ENCODE data around the gene PIK3R6.

The PIK3R6 gene

DNA sequence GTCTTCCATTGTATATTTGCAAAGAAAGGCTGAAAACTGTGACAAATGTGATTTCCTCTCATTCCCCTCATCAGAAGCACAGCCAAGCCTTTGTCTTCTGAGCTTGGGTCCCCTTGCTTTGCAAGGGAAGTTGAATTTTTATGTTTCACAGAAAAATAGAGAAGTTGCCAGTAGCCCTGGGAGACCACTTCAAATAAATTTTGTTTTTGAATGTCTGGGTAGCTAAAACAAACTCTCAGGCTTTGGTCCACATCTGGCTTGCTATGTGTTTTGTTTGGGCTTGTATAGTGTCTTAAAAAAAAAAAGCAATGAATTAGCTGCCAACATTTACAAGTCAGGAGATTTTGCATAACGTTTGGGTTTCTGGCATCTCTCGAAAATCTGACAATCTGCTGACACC lies 24.1 kb downstream of the PIK3R6 start:
- H3K27ac ChIP-seq (ENCODE audit: low read depth, low read length), result no peak overlapping the region
- no peak overlapping the region for H3K9ac ChIP-seq (ENCODE audit: low read depth, low read length)

DNA sequence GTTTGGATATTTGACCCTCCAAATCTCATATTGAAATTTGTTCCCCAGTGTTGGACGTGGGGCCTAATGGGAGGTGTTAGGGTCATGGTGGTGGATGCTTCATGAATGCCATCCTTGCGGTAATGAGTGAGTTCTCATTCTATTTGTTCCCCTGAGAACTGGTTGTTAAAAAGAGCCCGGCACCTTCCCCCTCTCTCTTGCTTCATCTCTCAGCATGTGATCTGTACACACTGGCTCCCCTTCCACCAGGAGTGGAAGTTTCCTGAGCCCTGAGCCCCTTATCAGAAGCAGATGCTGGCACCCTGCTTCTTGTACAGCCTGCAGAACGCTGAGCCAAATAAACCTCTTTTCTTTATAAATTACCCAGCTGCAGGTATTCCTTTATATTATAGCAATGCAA lies 25.6 kb downstream of the PIK3R6 start:
- H3K27me3 ChIP-seq (ENCODE audit: control insufficient read depth, insufficient read depth, low read length), result no peaks in the 10 kb centered on the region
- H3K27ac ChIP-seq (ENCODE audit: low read depth, low read length), result no peak overlapping the region
- no peak overlapping the region for H3K4me3 ChIP-seq (ENCODE audit: low read depth, low read length)
- no peaks in the 10 kb centered on the region for H3K9me3 ChIP-seq (ENCODE audit: control insufficient read depth, insufficient read depth, low read length)
- no peaks in the 10 kb centered on the region; the same call in 1 of the 2 replicates for H3K4me1 ChIP-seq (ENCODE audit: control insufficient read depth, insufficient read depth, low read length)
- no peaks in the 10 kb centered on the region for H3K36me3 ChIP-seq (ENCODE audit: control insufficient read depth, insufficient read depth, low read length)
- H3K9ac ChIP-seq (ENCODE audit: low read depth, low read length), result no peak overlapping the region

More for the DNA sequence above, 24.1 kb downstream of the PIK3R6 start:
- no peaks in the 10 kb centered on the region for H3K36me3 ChIP-seq (ENCODE audit: control insufficient read depth, insufficient read depth, low read length)
- no peaks in the 10 kb centered on the region; the same call in 1 of the 2 replicates for H3K4me1 ChIP-seq (ENCODE audit: control insufficient read depth, insufficient read depth, low read length)
- H3K27me3 ChIP-seq (ENCODE audit: control insufficient read depth, insufficient read depth, low read length), result no peaks in the 10 kb centered on the region
- no peak overlapping the region for H3K4me3 ChIP-seq (ENCODE audit: low read depth, low read length)
- H3K9me3 ChIP-seq (ENCODE audit: control insufficient read depth, insufficient read depth, low read length), result no peaks in the 10 kb centered on the region

DNA sequence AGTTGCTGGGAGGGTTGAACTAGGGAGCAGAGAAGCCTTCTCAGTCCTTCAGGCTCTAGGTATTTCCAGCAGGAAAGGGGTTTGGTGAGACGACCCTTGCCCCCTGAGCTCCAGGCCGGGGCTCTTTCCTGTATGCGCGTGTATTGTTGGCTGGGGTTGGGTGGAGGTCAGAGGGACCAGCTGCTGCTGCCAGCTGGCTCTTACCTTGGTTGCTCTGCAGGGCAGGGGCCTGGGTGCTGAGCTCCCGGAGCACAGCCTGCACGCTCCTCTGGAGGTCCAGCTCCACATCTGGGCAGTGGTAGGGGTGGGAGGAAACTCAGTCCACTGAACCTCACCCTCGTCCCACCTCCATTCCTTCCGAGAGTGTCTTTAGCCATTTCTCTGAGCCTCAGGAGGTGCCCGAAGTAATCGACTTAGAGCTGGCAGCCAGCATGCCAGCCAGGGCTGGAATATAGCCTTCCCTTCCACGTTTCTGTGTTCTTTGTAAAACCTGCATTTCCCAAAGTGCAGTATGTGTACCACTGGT lies 28.0 kb downstream of the PIK3R6 start:
- Histone ChIP-seq H3K9me3 (ENCODE audit: control insufficient read depth, insufficient read depth, low read length) (no peaks in the 10 kb centered on the region), H3K9ac (ENCODE audit: low read depth, low read length) (no peak overlapping the region), H3K27me3 (ENCODE audit: control insufficient read depth, insufficient read depth, low read length) (no peaks in the 10 kb centered on the region), H3K4me3 (ENCODE audit: low read depth, low read length) (no peak overlapping the region), H3K27ac (ENCODE audit: low read depth, low read length) (no peak overlapping the region), H3K4me1 (ENCODE audit: control insufficient read depth, insufficient read depth, low read length) (no peaks in the 10 kb centered on the region), H3K36me3 (ENCODE audit: control insufficient read depth, insufficient read depth, low read length) (no peaks in the 10 kb centered on the region)

DNA sequence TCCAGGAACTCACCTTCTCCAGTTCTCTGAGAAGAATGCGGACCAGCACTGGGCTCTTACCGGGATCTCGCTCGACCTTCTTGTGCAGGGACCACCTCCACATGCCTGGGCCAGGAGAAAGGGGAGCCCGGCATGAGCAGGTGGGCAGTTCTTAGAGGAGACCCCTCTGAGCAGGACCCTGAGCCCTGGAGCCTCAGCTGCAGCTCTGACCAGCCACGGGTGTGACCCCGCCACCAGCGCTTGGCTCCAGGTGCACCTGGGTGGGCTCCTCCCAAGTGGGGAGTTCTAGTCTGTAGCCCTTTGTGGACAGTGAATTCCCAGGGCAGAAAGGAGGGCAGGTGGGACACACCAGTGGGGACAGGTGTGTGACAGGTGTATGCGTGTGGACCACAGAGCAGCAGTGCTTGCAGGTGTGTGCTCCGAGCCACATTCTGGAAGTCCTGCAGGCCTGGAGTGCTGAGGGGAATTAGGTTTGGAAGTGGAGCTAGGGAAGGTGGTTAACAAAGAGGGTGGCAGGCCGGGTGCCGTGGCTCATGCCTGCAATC lies 28.9 kb downstream of the PIK3R6 start:
- Histone ChIP-seq H3K27ac (ENCODE audit: low read depth, low read length) (no peak overlapping the region), H3K4me1 (ENCODE audit: control insufficient read depth, insufficient read depth, low read length) (no peaks in the 10 kb centered on the region), H3K27me3 (ENCODE audit: control insufficient read depth, insufficient read depth, low read length) (no peaks in the 10 kb centered on the region), H3K9me3 (ENCODE audit: control insufficient read depth, insufficient read depth, low read length) (no peaks in the 10 kb centered on the region), H3K4me3 (ENCODE audit: low read depth, low read length) (no peak overlapping the region), H3K9ac (ENCODE audit: low read depth, low read length) (no peak overlapping the region), H3K36me3 (ENCODE audit: control insufficient read depth, insufficient read depth, low read length) (no peaks in the 10 kb centered on the region)

DNA sequence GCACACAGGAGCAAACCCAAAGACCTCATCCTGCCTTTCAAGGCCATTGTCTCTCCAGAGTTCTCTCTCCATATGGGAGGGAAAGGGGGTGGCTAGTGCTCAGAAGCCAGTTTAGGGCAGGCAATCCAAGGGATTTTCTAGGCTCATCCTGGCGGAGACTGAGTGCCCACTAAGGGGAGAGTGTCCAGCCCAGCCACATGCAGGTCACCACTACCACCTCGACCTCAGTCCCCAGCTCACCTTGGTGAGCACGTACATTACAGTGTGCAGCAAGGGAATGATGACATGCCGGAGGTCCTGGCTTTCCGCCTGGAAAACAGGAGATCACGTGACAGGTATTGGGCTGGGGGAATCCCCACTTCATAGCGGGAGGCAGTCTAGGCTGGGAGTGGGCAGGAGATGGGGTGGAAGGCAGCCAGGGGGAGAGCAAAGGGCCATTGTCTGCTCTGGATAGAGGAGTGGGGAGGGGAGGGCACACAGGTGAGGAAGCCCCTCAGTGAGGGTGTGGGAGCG lies 29.9 kb downstream of the PIK3R6 start:
- H3K4me3 ChIP-seq (ENCODE audit: low read depth, low read length), result no peak overlapping the region
- no peaks in the 10 kb centered on the region for H3K4me1 ChIP-seq (ENCODE audit: control insufficient read depth, insufficient read depth, low read length)
- H3K9ac ChIP-seq (ENCODE audit: low read depth, low read length), result no peak overlapping the region
- no peaks in the 10 kb centered on the region for H3K9me3 ChIP-seq (ENCODE audit: control insufficient read depth, insufficient read depth, low read length)
- no peak overlapping the region for H3K27ac ChIP-seq (ENCODE audit: low read depth, low read length)
- H3K36me3 ChIP-seq (ENCODE audit: control insufficient read depth, insufficient read depth, low read length), result no peaks in the 10 kb centered on the region
- H3K27me3 ChIP-seq (ENCODE audit: control insufficient read depth, insufficient read depth, low read length), result no peaks in the 10 kb centered on the region

DNA sequence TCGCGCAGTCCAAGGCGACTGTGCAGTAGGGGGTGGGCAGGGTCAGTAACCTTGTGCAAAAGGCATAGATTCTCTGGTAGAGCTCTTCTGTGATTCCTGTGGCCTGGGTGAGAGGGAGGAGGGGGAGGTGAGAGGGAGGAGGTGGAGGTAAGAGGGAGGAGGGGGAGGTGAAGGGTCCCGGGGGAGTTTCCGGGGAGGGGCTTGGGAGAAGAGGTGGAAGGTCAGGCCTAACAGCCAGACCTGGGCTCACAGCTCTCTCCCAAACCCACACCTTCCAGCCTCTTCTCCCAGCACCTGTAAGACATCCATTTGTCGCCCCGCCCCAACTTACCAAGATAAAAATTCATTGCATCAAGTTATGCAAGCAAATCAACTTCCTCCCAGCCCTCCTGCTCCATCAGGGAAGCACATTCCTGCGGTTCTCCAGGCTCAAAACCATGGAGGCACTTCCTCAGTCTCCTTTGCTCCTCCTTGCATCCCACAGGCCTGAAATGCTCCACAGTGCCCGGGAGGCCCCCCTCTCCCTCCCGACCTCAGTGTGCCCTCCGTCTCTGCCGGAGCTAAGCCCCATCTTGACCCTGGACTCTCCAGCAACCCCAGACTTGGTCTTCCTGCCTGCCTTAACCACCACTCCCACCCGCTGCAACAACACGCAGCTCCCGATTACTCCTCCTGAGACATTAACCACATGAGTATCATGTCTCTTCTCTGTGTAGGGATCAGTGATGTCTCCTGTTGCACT lies 30.5 kb downstream of the PIK3R6 start:
- Histone ChIP-seq H3K27ac (ENCODE audit: low read depth, low read length) (no peak overlapping the region), H3K4me3 (ENCODE audit: low read depth, low read length) (no peak overlapping the region), H3K4me1 (ENCODE audit: control insufficient read depth, insufficient read depth, low read length) (no peaks in the 10 kb centered on the region), H3K27me3 (ENCODE audit: control insufficient read depth, insufficient read depth, low read length) (no peaks in the 10 kb centered on the region), H3K9ac (ENCODE audit: low read depth, low read length) (no peak overlapping the region), H3K9me3 (ENCODE audit: control insufficient read depth, insufficient read depth, low read length) (no peaks in the 10 kb centered on the region), H3K36me3 (ENCODE audit: control insufficient read depth, insufficient read depth, low read length) (no peaks in the 10 kb centered on the region)

DNA sequence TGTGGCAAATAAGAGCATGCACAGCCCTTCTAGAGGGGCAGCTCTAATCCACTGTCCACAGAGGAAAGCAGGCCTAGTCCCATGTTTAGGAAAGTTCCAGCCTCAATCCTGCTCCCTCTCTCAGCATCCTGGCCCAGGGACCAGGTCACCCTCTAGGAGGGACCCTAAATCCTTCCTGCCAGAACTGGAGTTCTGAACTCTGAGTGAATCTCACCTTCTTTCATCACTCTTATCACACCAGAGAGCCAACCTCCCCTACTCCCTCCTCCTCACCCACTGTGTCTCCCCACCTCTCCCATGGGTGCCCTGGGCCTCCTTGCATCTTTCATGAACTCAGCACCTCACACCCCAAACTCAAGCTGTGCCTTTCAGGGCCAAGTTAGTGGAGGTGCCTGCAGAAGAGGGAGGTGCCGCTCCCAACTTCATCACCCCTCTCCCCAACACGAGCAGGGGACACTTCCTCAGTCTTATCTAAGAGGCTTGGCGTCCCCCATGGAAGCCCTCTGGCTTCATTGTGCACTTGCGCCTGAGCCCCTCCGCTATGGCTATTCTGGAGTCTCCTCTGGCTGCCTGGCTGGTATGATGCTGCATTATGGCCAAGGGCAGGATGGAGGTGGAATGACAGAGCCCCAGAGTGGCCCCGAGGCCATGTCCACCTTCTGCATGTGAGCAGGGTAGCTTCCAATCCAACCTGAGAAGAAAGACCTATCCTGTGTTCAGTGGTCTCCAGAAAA lies 31.7 kb downstream of the PIK3R6 start:
- H3K27me3 ChIP-seq (ENCODE audit: control insufficient read depth, insufficient read depth, low read length), result no peaks in the 10 kb centered on the region
- H3K9me3 ChIP-seq (ENCODE audit: control insufficient read depth, insufficient read depth, low read length), result no peaks in the 10 kb centered on the region
- H3K4me1 ChIP-seq (ENCODE audit: control insufficient read depth, insufficient read depth, low read length), result no peaks in the 10 kb centered on the region
- H3K27ac ChIP-seq (ENCODE audit: low read depth, low read length), result no peak overlapping the region
- no peaks in the 10 kb centered on the region for H3K36me3 ChIP-seq (ENCODE audit: control insufficient read depth, insufficient read depth, low read length)
- H3K9ac ChIP-seq (ENCODE audit: low read depth, low read length), result no peak overlapping the region
- H3K4me3 ChIP-seq (ENCODE audit: low read depth, low read length), result no peak overlapping the region

DNA sequence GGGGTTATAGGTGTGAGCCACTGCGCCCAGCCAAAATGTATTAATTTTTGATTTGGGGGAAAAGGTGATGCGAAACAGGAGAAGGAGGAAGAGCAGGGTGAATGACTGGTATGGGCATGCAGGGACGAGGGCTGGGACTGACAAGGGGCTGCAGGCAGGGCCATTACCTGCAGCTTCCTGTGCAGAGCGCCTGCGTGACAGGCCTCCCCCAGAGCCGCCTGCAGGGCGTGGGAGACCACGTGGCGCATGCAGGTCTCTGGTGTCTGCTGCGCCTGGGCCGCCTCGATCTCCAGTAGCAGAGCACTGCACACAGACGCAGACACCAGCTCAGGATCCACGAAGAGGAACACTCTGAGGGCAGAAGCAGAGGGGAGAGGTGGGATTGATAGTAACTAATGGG lies 32.4 kb downstream of the PIK3R6 start:
- H3K36me3 ChIP-seq (ENCODE audit: control insufficient read depth, insufficient read depth, low read length), result no peaks in the 10 kb centered on the region
- H3K27ac ChIP-seq (ENCODE audit: low read depth, low read length), result no peak overlapping the region
- no peaks in the 10 kb centered on the region for H3K4me1 ChIP-seq (ENCODE audit: control insufficient read depth, insufficient read depth, low read length)
- no peaks in the 10 kb centered on the region for H3K9me3 ChIP-seq (ENCODE audit: control insufficient read depth, insufficient read depth, low read length)
- no peaks in the 10 kb centered on the region for H3K27me3 ChIP-seq (ENCODE audit: control insufficient read depth, insufficient read depth, low read length)
- no peak overlapping the region for H3K4me3 ChIP-seq (ENCODE audit: low read depth, low read length)
- no peak overlapping the region for H3K9ac ChIP-seq (ENCODE audit: low read depth, low read length)

DNA sequence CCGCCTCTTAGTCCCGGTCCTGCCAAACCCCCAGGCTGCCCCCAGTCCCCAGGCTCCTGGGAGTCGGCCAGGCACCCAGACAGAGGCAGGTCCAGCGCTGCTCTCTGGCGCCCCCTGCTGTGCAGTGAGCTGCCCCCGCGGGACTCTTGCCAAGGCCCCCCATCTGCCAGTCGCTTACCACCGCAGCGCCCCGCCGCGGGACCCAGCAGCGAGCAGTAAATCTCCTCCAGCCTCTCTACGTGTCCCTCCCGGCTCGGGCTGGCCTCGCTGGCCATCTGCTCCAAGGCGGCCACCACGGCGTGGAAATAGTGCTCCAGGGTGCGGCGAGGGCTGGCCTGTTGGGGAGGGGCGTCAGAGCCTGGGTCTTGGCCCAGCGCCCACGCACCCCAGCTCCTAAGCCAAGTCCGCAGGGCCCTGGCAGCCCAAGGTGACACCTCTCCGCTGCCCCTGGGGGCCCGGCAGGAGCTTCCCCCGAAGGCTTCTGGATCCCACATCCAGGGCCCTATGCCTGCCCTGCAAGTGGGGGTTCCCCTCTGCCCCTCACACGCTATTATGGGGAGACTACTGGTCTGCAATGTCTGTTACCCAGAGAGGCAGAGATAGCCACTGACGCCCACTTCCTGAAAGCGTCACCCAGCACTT lies 34.6 kb downstream of the PIK3R6 start:
- no peak overlapping the region for H3K27ac ChIP-seq (ENCODE audit: low read depth, low read length)
- no peak overlapping the region for H3K4me3 ChIP-seq (ENCODE audit: low read depth, low read length)
- no peaks in the 10 kb centered on the region for H3K27me3 ChIP-seq (ENCODE audit: control insufficient read depth, insufficient read depth, low read length)
- H3K9me3 ChIP-seq (ENCODE audit: control insufficient read depth, insufficient read depth, low read length), result no peaks in the 10 kb centered on the region
- H3K4me1 ChIP-seq (ENCODE audit: control insufficient read depth, insufficient read depth, low read length), result peaks cover under 1% of the 10 kb centered on the region; the same call in 1 of the 2 replicates
- H3K36me3 ChIP-seq (ENCODE audit: control insufficient read depth, insufficient read depth, low read length), result no peaks in the 10 kb centered on the region
- no peak overlapping the region for H3K9ac ChIP-seq (ENCODE audit: low read depth, low read length)

DNA sequence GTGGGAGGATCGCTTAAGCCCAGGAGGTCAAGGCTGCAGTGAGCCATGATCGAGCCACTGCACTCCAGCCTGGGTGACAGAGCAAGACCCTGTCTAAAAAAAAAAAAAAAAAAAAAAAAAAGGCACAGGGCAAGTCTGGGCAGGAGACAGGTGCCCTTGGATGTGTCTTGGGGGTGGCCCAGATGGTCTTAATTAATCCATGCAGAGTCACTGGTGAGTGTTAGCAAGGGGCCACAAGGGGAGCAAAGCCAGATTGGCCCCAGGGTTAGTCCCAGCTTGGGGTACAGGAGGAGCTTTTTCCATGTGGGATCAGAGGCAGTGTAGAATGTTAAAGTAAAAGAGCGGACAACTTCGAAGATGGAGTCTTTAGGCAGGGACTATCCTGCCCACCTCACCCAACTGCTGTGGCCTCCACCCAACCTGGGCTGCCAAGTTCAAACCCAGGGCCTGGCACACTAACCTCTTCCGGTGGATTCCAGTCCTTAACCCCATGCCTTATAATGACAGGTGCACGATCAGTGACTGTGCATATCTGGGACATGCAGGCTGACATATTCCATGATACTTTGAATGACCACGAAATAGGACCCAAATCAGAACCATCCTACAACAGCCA lies 36.1 kb downstream of the PIK3R6 start:
- H3K9me3 ChIP-seq (ENCODE audit: control insufficient read depth, insufficient read depth, low read length), result no peaks in the 10 kb centered on the region
- H3K4me1 ChIP-seq (ENCODE audit: control insufficient read depth, insufficient read depth, low read length), result peaks cover 2% of the 10 kb centered on the region; the same call in 1 of the 2 replicates
- no peak overlapping the region for H3K27ac ChIP-seq (ENCODE audit: low read depth, low read length)
- H3K36me3 ChIP-seq (ENCODE audit: control insufficient read depth, insufficient read depth, low read length), result no peaks in the 10 kb centered on the region
- no peak overlapping the region for H3K9ac ChIP-seq (ENCODE audit: low read depth, low read length)
- no peaks in the 10 kb centered on the region for H3K27me3 ChIP-seq (ENCODE audit: control insufficient read depth, insufficient read depth, low read length)
- no peak overlapping the region for H3K4me3 ChIP-seq (ENCODE audit: low read depth, low read length)

All from HUES48 (cell line).